Osteoblast (primary cell): Measurements from ENCODE around the gene KIAA1755. TPM values are rescaled to one million over a fixed set of nuclear protein-coding genes. Genes with fewer than 3 reads are reported as not detected.
A peak's percentile ranks its signal among the peaks of the same experiment; 100 is the strongest.

ENCODE experiments used
- DNase-seq: peaks from one replicate; pipeline ENCODE4 v3.0.0; 2011; ENCODE audit warnings: low spot score, mixed read lengths; ENCODE audit not compliant: insufficient read length; ENCODE audit errors: missing footprints
- H2AFZ ChIP-seq: 2 replicates; pipeline ENCODE4 v1.6.0; 2011; ENCODE audit warnings: mild to moderate bottlenecking, low read length
- H3K27ac ChIP-seq: 2 replicates; pipeline ENCODE4 v1.5.1; 2011; ENCODE audit warnings: mild to moderate bottlenecking, low read depth, low read length, moderate library complexity
- H3K27me3 ChIP-seq: 2 replicates; pipeline ENCODE4 v1.6.0; 2012; ENCODE audit warnings: mild to moderate bottlenecking, control low read depth, inconsistent platforms, low read length, moderate library complexity; ENCODE audit not compliant: insufficient read depth
- H3K36me3 ChIP-seq: 2 replicates; pipeline ENCODE4 v1.5.1; 2011; ENCODE audit warnings: mild to moderate bottlenecking, low read length, control low read depth, moderate library complexity; ENCODE audit not compliant: insufficient read depth
- H3K4me1 ChIP-seq: 2 replicates; pipeline ENCODE4 v1.5.1; 2011; ENCODE audit warnings: mild to moderate bottlenecking, low read length, control low read depth, moderate library complexity; ENCODE audit not compliant: insufficient read depth
- H3K4me2 ChIP-seq: 2 replicates; pipeline ENCODE4 v1.6.0; 2011; ENCODE audit warnings: mild to moderate bottlenecking, low read length; ENCODE audit not compliant: insufficient read depth
- H3K4me3 ChIP-seq: fragments of 200-600 bp; sonication (generic); 3 replicates; pipeline ENCODE4 v1.5.1; 2012; ENCODE audit warnings: mild to moderate bottlenecking, low read length, inconsistent platforms; ENCODE audit not compliant: insufficient read depth
- H3K79me2 ChIP-seq: 2 replicates; pipeline ENCODE4 v1.6.0; 2012; ENCODE audit warnings: mild to moderate bottlenecking, low read length, control low read depth, inconsistent platforms; ENCODE audit not compliant: insufficient read depth
- H3K9me3 ChIP-seq: 2 replicates; pipeline ENCODE4 v1.5.1; 2011; ENCODE audit warnings: low read depth, low read length, control low read depth
- H4K20me1 ChIP-seq: 2 replicates; pipeline ENCODE4 v1.6.0; 2012; ENCODE audit warnings: mild to moderate bottlenecking, low read length, control low read depth; ENCODE audit not compliant: insufficient read depth
- CTCF ChIP-seq: IDR thresholded peaks from 2 replicates; pipeline ENCODE4 v1.5.1; 2011; ENCODE audit warnings: mild to moderate bottlenecking, low read depth, low read length, moderate library complexity; ENCODE audit errors: extremely low read depth
- total RNA-seq: library from RNA; depleted of rRNA; stranded (reverse); fragments of >200 nt; gene quantifications from 2 replicates; pipeline ENCODE4 v1.2.3, GENCODE V29; 2012

The KIAA1755 gene
- total RNA-seq, 1 donor: 2.5 TPM

- no peaks in the 10 kb centered on the region for H3K27me3 ChIP-seq
- no peaks in the 10 kb centered on the region for H3K36me3 ChIP-seq
- peaks cover 4% of the 10 kb centered on the region for H3K79me2 ChIP-seq
- no peak overlapping the region for H3K4me3 ChIP-seq
- no peaks in the 10 kb centered on the region for H3K9me3 ChIP-seq
- H3K4me2 ChIP-seq: no peak overlapping the region
- TF ChIP-seq CTCF: no peak
- no peak for DNase-seq
- H3K27ac ChIP-seq: no peak overlapping the region
- no peaks in the 10 kb centered on the region for H4K20me1 ChIP-seq
- H2AFZ ChIP-seq: no peak overlapping the region
- peaks cover 20% of the 10 kb centered on the region for H3K4me1 ChIP-seq
Measured at GRCh38 chr20:38262931-38263330, 2.4 kb upstream of the KIAA1755 start.

- no peaks in the 10 kb centered on the region for H3K27me3 ChIP-seq
- H3K4me1 ChIP-seq: peaks cover 30% of the 10 kb centered on the region
- no peak overlapping the region for H3K27ac ChIP-seq
- peaks cover 2% of the 10 kb centered on the region for H3K36me3 ChIP-seq
- H4K20me1 ChIP-seq: no peaks in the 10 kb centered on the region
- no peaks in the 10 kb centered on the region for H3K9me3 ChIP-seq
- H3K79me2 ChIP-seq: peaks cover 4% of the 10 kb centered on the region
- TF ChIP-seq CTCF: no peak
- peak overlapping the region; percentile 69 for H2AFZ ChIP-seq
- peak overlapping the region; percentile 69 for H3K4me2 ChIP-seq
- no peak for DNase-seq
- H3K4me3 ChIP-seq: peak overlapping the region; percentile 78
Measured at GRCh38 chr20:38261054-38261390, 487 bp upstream of the KIAA1755 start.

GRCh38 chr20:38260025-38260377 is 534 bp downstream of the KIAA1755 start:
- TF ChIP-seq CTCF: no peak
- peak overlapping the region; percentile 85 for H2AFZ ChIP-seq
- peak; percentile 88 for DNase-seq
- H3K27ac ChIP-seq: peak overlapping the region; percentile 46
- H4K20me1 ChIP-seq: no peaks in the 10 kb centered on the region
- peak overlapping the region; percentile 78 for H3K4me3 ChIP-seq
- H3K4me2 ChIP-seq: peak overlapping the region; percentile 77
- peaks cover 40% of the 10 kb centered on the region for H3K4me1 ChIP-seq
- peaks cover 3% of the 10 kb centered on the region for H3K36me3 ChIP-seq
- no peaks in the 10 kb centered on the region for H3K9me3 ChIP-seq
- peaks cover 4% of the 10 kb centered on the region for H3K79me2 ChIP-seq
- H3K27me3 ChIP-seq: no peaks in the 10 kb centered on the region

GRCh38 chr20:38258545-38259215 is 1.9 kb downstream of the KIAA1755 start:
- Histone ChIP-seq H3K4me3 (no peak overlapping the region), H2AFZ (no peak overlapping the region), H3K4me1 (peaks cover 41% of the 10 kb centered on the region), H3K27me3 (no peaks in the 10 kb centered on the region), H3K36me3 (peaks cover 3% of the 10 kb centered on the region), H3K4me2 (peak overlapping the region; percentile 77), H3K27ac (peak overlapping the region; percentile 46), H3K79me2 (peaks cover 4% of the 10 kb centered on the region), H3K9me3 (no peaks in the 10 kb centered on the region), H4K20me1 (no peaks in the 10 kb centered on the region)
- TF ChIP-seq CTCF: no peak
- DNase-seq: no peak
